HepG2 (cell line): ENCODE measurements around the gene ACTR1A. TPM values are rescaled to one million over a fixed set of nuclear protein-coding genes. Genes with fewer than 3 reads are reported as not detected.

Experiments used
- ATAC-seq: fragments of 200-7000 bp; cut with Tn5 transposase; 3 replicates; pipeline ENCODE4 v1.9.1; 2020; ENCODE audit warnings: mild to moderate bottlenecking, moderate library complexity
- BruUV-seq: library from RNA; stranded (reverse); fragments of 400-500 nt; replicated peaks from 2 replicates; lab custom pipeline; 2021; lab: Mats Ljungman, UMichigan
- CTCF ChIA-PET: fragments of 300-600 bp; formaldehyde crosslinking; extraction: SDS; loops from one replicate; lab custom pipeline; 2021; ENCODE audit warnings: low total read pairs, inconsistent platforms, low intra/inter-chr PET ratio; lab: Yijun Ruan, JAX
- POLR2A ChIA-PET: fragments of 350-600 bp; sonication (Branson Sonifier 250); formaldehyde crosslinking; loops from one replicate; lab custom pipeline; 2020; ENCODE audit warnings: antibody characterized with exemption, inconsistent platforms; lab: Yijun Ruan, JAX
- DNase-seq: peaks from one replicate; pipeline ENCODE4 v3.0.0-alpha.2; 2015; ENCODE audit warnings: low spot score
- FAIRE-seq: peaks from 3 replicates; lab custom pipeline; 2011; peaks lifted over from hg19 to GRCh38; lab: Jason Lieb, UNC
- H2AFZ ChIP-seq: one replicate; pipeline ENCODE4 v1.6.1; 2011; ENCODE audit warnings: low read length, inconsistent platforms
- H3K27ac ChIP-seq: fragments of 300-600 bp; 3 replicates; pipeline ENCODE4 v1.8.0; 2011; ENCODE audit warnings: mixed run types, mild to moderate bottlenecking, mixed read lengths, low read length, inconsistent platforms; ENCODE audit not compliant: insufficient read depth; ENCODE audit errors: extremely low read length
- H3K27me3 ChIP-seq, 2 experiments: fragments of 200-600 bp in 1 of 2; 2 replicates in 1 of 2; 3 replicates in 1 of 2; pipeline versions ENCODE4 v1.6.0 to v1.8.0; 2011; ENCODE audit warnings: low read length in 2 of 2, mild to moderate bottlenecking in 2 of 2, moderate library complexity in 2 of 2, inconsistent platforms in 1 of 2; ENCODE audit not compliant: insufficient read depth in 2 of 2, control insufficient read depth in 1 of 2
- H3K36me3 ChIP-seq, 2 experiments: fragments of 200-600 bp in 1 of 2; replicated peaks in 1 of 2; 2 replicates in 1 of 2; 3 replicates in 1 of 2; pipeline versions ENCODE4 v1.5.1 to v1.8.0; 2011; ENCODE audit warnings: low read length in 2 of 2, inconsistent platforms in 1 of 2; ENCODE audit not compliant: insufficient read depth in 2 of 2, control insufficient read depth in 1 of 2
- H3K4me1 ChIP-seq: 2 replicates; pipeline ENCODE4 v1.5.1; 2012; ENCODE audit warnings: low read length, inconsistent platforms; ENCODE audit not compliant: insufficient read depth
- H3K4me2 ChIP-seq: 2 replicates; pipeline ENCODE4 v1.6.0; 2011; ENCODE audit warnings: low read depth, low read length, inconsistent platforms
- H3K4me3 ChIP-seq, 3 experiments: fragments of 200-600 bp in 1 of 3; sonication (generic), shearing (Covaris generic) in 1 of 3; replicated peaks in 1 of 3; 2 replicates each; pipeline ENCODE4 v1.5.1; 2011 to 2016; ENCODE audit warnings: low read length in 3 of 3, inconsistent platforms in 2 of 3, low read depth in 2 of 3, mild to moderate bottlenecking in 2 of 3, control low read depth in 1 of 3, mixed read lengths in 1 of 3; ENCODE audit not compliant: insufficient read depth in 1 of 3
- H3K79me2 ChIP-seq: one replicate; pipeline ENCODE4 v1.6.1; 2011; ENCODE audit warnings: low read length, inconsistent platforms; ENCODE audit not compliant: insufficient read depth
- H3K9ac ChIP-seq: 2 replicates; pipeline ENCODE4 v1.6.0; 2011; ENCODE audit warnings: mild to moderate bottlenecking, low read depth, low read length, inconsistent platforms; ENCODE audit not compliant: insufficient read depth
- H3K9me3 ChIP-seq: 2 replicates; pipeline ENCODE4 v1.5.1; 2012; ENCODE audit warnings: mild to moderate bottlenecking, low read length
- H4K20me1 ChIP-seq: 2 replicates; pipeline ENCODE4 v1.6.0; 2011; ENCODE audit warnings: inconsistent platforms, mild to moderate bottlenecking, low read length, moderate library complexity; ENCODE audit not compliant: insufficient read depth
- AGO2 ChIP-seq: fragments of 200-400 bp; formaldehyde crosslinking; optimal IDR thresholded peaks from 2 replicates; pipeline ENCODE3; 2017; ENCODE audit warnings: mild to moderate bottlenecking, low read depth, low read length, moderate library complexity
- DPF2 ChIP-seq: sonication (generic); formaldehyde crosslinking; IDR thresholded peaks from 2 replicates; pipeline ENCODE4 v1.4.0; 2020; ENCODE audit warnings: mild to moderate bottlenecking, low read depth, missing genetic modification reagents, borderline replicate concordance
- KLF16 ChIP-seq, 2 experiments: sonication (generic) in 1 of 2; formaldehyde crosslinking in 1 of 2; IDR thresholded peaks; 2 replicates each; pipeline versions ENCODE4 v1.6.1 to v1.8.0; 2016 to 2023; ENCODE audit warnings: missing genetic modification reagents in 2 of 2, missing compliant biosample characterization in 1 of 2
- POLR2G ChIP-seq: fragments of 200-400 bp; formaldehyde crosslinking; IDR thresholded peaks from 2 replicates; pipeline ENCODE4 v1.6.1; 2018; ENCODE audit warnings: mild to moderate bottlenecking, low read depth, low read length, moderate library complexity
- ZNF10 ChIP-seq: sonication (generic); formaldehyde crosslinking; IDR thresholded peaks from 2 replicates; pipeline ENCODE4 v1.4.0; 2020; ENCODE audit warnings: mild to moderate bottlenecking, low read depth, missing genetic modification reagents, borderline replicate concordance
- WGBS: methylation state at CpG from one replicate; pipeline ENCODE4 v1.1.6; 2017; ENCODE audit warnings: low lambda C conversion rate; 5-methylcytosine and 5-hydroxymethylcytosine counted together
- in situ Hi-C: cut with HindIII; loops from 2 replicates; pipeline ENCODE4 v1.10.0; 2017; ENCODE audit warnings: low pct_unique_long_range_greater_than_20kb; ENCODE audit not compliant: extremely low pct_ligation_motif_present
- intact Hi-C: fragments of 100-400 bp; cut with micrococcal nuclease; formaldehyde crosslinking; loops from one replicate; pipeline ENCODE4 v1.10.0; 2022; ENCODE audit not compliant: unreplicated experiment
- polyA plus RNA-seq, 8 experiments: library from polyadenylated mRNA; depleted of rRNA in 3 of 8; stranded (reverse) in 7 of 8; unstranded in 1 of 8; fragments of >200 nt; fragmentation: Illumina TruSeq in 4 of 8; extraction: Trizol in 4 of 8; gene quantifications; 2 replicates each; pipeline versions ENCODE4 v1.2.1 to v1.2.3, GENCODE V29; 2011 to 2016; ENCODE audit warnings: low read depth in 4 of 8, missing spikeins in 1 of 8, mixed read lengths in 1 of 8; ENCODE audit not compliant: insufficient read depth in 1 of 8
- total RNA-seq, 5 experiments: library from RNA; depleted of rRNA; stranded (reverse); fragments of >200 nt; fragmentation: Illumina TruSeq; extraction: Trizol; gene quantifications; 2 replicates each; pipeline ENCODE4 v1.2.3, GENCODE V29; 2016; ENCODE audit warnings: low read depth in 1 of 5

Gene ACTR1A
- total and polyA plus RNA-seq, 2 of the 13 experiments (the other 11 are each of a cell fraction or from before 2014, with no cell fraction given) = 59.6 to 62.8 TPM

GRCh38 chr10:102479651-102480050, 22.9 kb downstream of the ACTR1A start (continued):
- no peak for TF ChIP-seq KLF16 (CRISPR knock-in tag; IDR thresholded peaks at IDR 0.05)

GRCh38 chr10:102476466-102477141, 25.9 kb downstream of the ACTR1A start:
- ATAC-seq (no peak), FAIRE-seq (no peak), DNase-seq (no peak)
- intact Hi-C loops = loop anchor here (5.0 kb wide), 1 partner anchor 54 kb away; the partner anchor contains the start of gene FBXL15
- Histone ChIP-seq H3K27ac (no peak overlapping the region), H3K9me3 (no peaks in the 10 kb centered on the region), H3K36me3 (peaks cover 8 to 14% of the 10 kb centered on the region in 2 experiments; a peak in 4 of 5 replicates), H3K79me2 (no peaks in the 10 kb centered on the region), H4K20me1 (no peaks in the 10 kb centered on the region), H3K27me3 (no peaks in the 10 kb centered on the region), H3K4me1 (no peaks in the 10 kb centered on the region), H3K4me2 (no peak overlapping the region), H3K4me3 (no peak overlapping the region), H2AFZ (no peak overlapping the region), H3K9ac (no peak overlapping the region)
- BruUV-seq = no TSS peak
- WGBS = 80% methylated on average over 6 of the region's 9 CpGs
- ChIA-PET CTCF (no interaction called here), POLR2A (interaction anchor here (1.5 kb wide), 1 partner anchor 13 kb away, joined by 3 read pairs; no protein-coding TSS in a partner anchor)
- TF ChIP-seq AGO2 = peak; percentile 30
- TF ChIP-seq POLR2G = peak; percentile 20
- TF ChIP-seq DPF2 (CRISPR knock-in tag) = no peak
- no peak for TF ChIP-seq ZNF10 (CRISPR knock-in tag)
- in situ Hi-C loops = loop anchor here (10.0 kb wide), 1 partner anchor 72 kb away; no protein-coding TSS in a partner anchor
